Stimulated activated CD4-positive, alpha-beta T cell treated with anti-CD3 and anti-CD28 coated beads, Interleukin-2, amount 100 ng/mL, for 48 hours (primary cell): ENCODE data around the gene RANBP10.

Experiments
- DNase-seq, 2 donors: peaks; one replicate each; pipeline ENCODE4 v3.0.0-alpha.2; 2020

Gene RANBP10

DNA sequence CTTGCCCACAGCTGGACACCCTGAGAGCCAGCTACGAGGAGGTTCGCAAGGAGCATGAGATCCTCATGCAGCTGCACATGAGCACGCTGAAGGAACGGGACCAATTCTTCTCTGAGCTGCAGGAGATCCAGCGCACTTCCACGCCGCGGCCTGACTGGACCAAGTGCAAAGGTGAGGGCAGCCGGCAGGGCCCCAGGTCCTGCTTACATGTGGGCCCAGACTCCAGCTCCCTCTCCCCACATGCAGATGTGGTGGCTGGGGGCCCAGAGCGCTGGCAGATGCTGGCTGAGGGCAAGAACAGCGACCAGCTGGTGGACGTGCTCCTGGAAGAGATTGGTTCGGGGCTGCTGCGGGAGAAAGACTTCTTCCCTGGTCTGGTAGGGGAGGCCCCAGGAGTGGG, 19.5 kb upstream of the RANBP10 start:
- no peak for DNase-seq

DNA sequence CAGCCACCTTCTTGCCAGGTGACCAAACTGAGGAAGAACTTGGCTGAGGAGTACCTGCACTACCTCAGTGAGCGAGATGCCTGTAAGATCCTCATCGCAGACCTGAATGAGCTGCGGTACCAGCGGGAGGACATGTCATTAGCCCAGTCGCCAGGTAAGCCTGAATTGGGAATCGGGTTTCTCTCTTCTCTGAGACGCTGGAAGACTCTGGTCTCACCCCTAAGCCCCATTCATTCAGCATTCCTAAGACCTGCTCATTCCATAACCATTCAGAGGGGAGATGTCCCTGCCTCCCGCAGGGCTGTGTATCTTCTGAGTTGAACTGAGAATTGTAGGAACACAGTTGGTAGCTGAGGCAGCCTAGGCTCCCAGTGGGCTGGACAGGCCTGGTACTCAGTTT, 18.8 kb upstream of the RANBP10 start:
- no peak for DNase-seq

DNA sequence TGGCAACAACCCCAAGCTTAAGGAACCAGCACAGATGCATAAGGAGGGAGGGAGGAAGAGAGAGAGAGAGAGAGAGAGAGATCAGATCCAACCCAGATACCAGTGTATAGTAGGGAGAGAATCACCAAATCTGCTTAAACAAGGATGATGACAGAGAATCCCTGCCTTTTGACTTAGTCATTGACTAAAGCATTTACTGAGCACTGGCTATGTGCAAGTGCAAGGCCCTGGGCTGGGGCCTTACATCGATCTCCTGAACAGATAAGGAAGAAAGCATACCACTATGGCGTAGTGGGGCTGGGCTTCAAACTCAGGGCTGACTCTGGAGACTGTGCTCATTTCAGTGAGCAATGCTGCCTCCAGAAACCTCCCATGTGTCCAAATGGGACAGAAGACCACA, 16.2 kb upstream of the RANBP10 start:
- no peak for DNase-seq

DNA sequence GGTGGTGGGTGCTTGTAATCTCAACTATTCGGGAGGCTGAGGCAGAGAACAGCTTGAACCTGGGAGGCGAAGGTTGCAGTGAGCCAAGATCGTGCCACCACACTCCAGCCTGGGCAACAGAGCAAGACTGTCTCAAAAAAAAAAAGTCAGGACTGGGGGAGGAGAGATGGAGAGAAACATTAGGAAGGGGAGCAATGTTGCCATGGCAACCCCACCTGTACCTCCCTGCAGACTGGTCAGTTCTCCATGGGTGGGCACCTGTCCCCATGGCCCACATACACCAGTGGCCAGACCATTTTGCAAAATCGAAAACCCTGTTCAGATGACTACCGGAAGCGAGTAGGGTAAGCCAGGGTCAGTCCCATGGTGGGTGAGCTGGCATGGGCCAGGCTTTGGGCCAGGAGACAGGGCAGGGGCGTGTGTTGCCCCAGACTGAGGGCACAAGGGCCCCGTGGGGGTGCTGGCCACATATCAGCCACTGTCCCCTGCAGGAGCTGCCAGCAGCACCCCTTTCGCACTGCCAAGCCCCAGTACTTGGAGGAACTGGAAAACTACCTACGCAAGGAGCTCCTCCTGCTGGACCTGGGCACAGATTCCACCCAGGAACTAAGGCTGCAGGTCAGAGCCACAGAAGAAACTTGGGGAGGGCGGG, 14.4 kb upstream of the RANBP10 start:
- DNase-seq = no peak

DNA sequence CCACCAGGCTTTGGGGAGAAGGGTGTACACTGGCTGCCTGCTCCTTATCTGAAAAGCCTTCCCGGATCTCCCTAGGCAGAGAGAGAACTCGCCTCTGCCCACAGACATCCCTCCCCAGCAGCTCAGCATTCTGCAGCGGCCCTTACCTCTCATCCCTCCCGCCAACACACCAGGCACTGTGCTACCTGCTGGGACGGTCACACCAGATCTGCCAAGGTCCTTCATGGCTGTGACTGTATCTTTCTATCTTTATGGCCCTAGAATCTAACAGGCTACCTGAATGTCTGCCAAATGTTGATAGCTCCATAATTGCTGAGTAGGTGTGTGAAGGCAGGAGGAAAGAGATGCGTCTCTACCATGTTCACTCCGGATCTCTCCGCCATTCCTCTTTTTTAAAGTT, 8.2 kb upstream of the RANBP10 start:
- DNase-seq = no peak

DNA sequence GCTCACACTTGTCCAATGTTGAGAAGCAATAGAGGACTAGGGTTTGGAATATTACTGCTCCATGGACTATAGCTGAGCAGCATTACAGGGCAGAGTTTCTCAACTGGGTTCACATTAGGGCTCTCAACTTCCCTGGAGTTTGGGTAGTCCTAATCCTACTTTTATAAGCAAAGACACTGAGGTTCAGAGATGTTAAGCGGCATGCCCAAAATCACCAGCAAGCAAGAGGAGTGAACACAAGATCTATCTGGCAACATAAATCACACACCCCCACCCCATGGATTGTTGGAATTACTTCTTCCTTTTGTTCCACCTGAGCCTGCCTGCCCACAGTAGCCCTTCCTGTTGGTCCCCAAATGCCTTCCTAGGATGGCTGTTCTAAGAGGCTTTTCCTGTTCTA, 5.5 kb upstream of the RANBP10 start:
- no peak for DNase-seq

DNA sequence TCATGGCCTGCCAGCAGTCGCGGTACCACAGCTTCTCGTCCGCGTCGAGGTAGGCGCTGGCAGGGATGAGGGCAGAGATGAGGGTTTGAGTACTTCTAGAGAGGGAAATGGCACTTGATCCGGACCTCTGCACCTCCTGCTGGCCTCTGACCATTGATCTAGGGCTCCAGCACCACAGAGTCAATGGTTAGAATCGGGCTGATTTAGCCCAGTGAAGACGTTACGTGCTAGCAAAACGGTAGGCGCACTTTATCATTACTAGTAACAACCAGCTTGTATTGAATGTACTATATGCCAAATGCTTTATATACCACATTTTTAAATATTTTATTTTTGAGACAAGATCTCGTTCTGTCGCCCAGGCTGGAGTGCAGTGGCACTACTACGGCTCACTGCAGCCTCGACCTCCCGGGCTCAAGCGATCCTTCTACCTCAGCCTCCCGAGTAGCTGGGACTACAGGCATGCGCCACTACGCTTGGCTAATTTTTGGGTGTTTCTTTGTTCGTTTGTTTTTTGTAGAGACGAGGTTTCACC, 855 bp upstream of the RANBP10 start:
- DNase-seq = no peak

DNA sequence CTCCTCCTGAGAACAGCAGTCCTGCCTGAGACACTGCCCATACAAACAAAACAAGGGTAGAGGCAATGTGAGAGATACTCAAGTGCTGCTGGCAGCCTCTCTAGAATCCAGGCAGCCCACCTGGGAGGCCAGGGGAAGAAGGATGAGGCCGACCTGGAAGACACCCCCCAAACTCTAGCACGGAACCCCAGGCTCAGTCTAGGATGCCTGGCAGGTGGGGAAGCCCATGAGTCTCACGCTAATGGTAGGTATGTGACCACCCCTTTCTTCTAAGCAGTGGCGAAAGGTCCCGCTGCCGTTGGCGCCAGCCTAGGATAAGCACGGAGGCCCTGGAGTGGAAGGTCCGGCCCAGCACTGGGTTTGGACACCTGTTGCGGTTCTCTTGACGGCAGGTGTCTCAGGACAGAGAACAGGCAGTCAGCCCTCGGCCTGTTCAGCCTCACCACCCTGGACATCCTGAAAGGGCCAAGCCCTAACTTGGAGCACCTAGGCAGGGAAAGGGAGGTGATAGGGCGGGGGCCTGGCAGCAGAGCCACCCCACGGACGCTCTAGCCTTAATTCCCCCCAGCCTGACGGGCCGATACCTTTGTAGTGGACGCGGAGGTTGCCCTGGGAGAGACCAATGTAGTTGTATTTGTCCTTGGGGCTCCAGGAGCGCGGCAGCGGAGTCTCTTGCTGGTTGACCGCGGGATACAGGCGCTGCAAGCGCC, 487 bp downstream of the RANBP10 start:
- DNase-seq = no peak

DNA sequence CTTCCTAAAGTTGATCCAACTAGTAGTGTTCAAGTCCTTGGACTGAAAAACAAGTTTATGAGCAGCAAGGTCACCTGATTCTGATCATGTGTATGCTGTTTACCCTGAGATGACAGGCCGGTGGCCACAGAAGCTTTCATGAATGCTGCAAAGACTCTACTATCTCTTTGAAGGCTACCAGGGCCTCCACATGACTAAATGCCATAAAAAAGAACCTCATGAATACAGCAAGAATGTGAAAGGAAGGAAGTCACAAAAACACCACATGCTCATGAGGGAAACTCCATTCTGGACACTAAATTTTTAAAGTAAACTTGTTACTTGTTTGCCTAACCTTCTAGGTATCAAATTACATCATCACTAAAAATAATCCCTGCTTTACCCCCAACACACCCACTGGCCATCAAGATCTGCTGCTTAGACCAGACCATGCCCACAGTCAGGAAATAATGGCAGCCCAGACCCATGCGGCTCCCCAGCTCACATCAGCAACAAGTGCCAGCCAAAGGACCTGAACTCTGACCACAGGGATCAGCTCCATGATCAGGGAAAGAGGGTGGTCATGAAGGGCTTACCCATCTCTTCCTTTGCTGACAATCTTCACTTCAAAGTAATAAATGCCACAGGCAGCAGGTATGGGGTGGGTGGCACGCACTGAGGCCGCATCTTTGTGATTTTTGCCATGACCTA, 1.4 kb downstream of the RANBP10 start:
- DNase-seq = no peak

DNA sequence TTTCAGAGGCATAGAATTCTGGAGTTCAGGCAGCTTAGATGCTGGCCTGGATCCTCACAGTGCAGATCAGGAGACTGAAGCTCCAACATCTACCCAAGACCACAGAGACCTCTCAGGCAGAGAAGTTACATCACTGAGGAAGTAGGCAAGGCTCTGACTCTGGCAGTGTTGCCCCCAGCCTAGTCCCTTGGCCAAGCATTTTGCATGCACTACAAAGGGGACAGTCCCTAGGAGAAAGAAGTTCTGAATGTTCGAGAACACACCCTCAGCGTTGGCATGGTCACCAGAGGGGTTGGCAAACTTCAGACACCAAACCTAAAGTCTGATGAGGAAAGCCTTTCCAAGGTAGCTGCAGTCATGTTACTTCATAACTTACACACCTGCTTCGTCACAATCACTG, 2.5 kb downstream of the RANBP10 start:
- DNase-seq = no peak

DNA sequence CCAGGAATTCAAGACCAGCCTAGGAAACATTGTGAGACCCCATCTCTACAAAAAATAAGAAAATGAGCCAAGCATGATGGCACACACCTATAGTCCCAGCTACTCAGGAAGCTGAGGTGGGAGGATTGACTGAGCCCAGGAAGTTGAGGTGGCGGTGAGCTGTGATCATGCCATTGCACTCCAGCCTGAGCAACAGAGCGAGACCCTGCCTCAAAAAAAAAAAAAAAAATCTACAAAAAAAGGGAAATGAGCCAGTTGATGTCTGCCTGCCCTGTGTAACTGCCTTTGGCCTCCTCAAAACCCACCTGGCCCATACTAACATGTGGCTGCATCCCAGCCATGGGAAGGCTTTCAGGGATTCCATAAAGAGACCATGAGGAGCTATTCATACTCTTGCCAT, 4.5 kb downstream of the RANBP10 start:
- no peak for DNase-seq

DNA sequence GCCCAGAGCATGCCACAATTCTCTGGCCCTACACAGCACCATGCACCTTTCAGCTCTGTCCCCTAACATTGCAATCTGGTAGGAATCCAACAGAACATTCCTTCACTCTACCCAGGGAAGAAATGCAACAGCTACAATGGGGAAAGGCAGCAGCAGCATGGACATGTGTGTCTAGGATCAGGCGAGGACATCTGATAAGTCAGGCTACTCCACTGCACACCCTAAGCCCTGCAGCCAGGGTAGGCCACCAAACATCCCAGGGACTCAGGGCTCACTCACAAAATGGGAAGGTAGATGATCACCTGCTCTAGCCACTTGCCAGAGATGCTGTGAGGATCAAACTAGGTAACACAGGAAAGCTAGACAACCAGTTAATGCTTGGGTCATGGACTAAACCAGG, 5.1 kb downstream of the RANBP10 start:
- no peak for DNase-seq

DNA sequence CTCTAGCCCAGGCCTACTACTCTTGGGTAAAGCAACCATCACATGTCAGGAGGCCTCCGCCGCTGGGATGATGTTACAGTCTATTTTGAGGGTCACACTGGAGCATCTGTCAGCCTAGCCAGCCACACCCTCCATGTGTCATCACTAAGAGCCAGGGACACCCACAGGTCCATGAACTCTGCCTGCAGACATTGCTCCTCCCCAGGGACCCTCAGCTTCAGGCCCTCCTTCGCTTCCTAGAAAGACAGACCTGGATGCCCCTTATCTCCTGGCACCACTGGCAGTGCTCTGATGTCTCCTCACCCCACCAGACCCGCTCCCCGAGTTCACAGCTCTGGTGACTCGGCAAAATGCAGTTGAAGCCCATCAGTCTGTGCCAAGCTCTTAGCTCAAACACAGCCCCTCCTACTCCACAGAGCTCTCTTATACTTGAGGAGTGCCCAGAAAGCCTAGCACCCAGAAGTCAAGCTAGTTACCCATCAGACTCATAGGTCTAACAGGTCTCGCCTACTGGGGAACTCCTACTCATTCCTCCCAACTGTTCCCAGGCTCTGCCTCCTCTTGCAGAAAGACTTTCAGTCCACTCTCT, 5.9 kb downstream of the RANBP10 start:
- DNase-seq = no peak

DNA sequence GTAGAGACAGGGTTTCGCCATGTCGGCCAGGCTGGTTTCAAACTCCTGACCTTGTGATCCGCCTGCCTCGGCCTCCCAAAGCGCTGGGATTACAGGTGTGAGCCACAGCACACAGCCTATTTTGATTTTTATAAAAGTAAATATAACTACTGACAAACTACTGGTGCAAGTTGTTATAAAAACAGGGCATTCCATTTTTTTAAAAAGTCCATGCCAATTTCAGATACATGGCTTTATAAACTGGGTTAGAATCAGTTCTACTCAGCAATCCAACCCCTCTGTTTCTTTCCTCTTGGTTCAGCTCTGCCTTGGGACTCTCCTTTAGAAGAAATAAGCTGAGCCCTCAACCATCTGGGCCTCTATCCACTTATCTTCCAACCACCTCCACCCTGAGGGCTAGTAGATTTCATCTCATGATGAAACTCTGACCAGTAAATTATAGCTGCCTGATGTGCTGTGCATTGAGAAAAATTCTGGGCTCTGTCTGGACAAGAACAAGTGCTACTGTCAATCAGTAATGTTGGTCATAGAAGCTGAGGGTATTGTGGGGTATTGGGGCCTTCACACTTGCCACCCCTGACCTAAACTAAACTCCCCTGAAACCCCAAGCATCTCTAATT, 10.2 kb downstream of the RANBP10 start:
- DNase-seq = no peak

DNA sequence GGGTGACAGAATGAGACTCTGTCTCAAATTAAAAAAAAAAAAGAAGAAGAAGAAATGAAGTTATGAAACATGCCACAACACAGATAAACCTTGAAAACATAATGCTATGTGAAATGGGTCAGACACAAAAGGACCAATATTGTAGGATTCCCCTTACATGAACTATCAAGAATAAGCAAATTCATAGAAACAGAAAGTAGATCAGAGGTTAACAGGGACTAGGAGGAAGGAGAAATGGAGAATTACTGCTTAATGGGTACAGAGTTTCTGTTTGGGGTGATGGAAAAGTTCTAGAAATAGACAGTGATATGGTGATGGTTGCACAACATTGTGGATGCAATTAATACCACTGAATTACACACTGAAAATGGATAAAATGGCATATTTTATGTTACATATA, 16.3 kb downstream of the RANBP10 start:
- no peak for DNase-seq

DNA sequence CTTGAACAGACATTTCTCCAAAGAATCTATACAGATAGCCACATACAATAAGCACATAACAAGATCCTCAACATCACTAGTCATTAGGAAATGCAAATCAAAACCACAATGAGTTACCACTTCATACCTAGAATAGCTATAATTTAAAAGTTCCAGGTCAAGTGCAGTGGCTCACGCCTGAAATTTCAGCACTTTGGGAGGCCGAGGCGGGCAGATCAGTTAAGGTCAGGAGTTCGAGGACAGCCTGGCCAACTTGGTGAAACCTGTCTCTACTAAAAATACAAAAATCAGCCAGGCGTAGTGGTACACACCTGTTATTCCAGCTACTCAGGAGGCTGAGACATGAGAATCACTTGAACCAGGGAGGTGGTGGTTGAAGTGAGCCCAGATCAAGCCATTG, 19.9 kb downstream of the RANBP10 start:
- no peak for DNase-seq

DNA sequence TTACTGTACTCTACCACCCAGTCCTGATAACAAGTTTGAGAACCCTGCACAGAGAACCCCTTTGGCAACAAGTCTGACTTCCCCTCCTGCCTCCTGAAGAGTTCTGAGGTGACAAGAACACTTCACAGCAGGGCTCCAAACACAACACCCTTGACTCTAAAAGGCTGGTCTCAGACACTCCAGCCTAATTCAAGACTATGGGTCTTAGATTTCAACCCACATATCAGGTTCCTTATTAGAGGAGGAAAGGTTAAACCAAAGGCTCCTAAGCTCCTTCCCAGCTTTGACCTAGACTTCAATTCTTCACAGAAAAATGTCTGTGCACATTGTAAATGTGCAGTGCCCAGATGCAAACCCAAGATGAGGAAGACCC, 23.0 kb downstream of the RANBP10 start:
- DNase-seq = no peak

DNA sequence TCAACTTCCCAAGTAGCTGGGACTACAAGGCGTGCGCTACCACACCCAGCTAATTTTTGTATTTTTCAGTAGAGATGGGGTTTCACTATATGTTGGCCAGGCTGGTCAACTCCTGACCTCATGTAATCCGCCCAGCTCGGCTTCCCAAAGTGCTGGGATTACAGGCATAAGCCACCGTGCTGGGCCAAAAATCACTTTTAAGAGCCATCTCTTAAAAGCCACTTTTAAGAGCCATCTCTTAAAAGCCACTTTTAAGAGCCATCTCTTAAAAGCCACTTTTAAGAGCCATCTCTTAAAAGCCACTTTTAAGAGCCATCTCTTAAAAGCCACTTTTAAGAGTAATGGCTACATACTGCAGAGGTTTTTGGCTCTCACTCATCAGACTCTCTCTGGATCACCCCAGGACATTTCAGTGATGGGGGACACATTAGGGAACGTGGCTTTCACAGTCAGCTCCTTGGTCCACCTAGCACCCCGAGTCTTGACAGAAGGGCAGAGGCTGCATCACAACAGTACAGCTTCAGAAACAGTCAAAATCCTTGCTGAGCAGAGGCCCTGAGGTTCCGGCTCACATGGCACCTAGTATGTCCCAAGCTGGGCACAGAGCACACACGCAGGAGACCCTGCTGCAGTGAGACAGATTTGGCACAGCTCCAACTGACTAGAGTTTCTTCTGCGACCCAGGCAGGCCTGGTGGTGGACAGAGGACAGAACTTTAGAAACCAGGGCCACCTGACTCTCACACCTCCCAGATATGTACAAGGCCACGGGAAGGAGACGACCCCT, 23.6 kb downstream of the RANBP10 start:
- DNase-seq = no peak

DNA sequence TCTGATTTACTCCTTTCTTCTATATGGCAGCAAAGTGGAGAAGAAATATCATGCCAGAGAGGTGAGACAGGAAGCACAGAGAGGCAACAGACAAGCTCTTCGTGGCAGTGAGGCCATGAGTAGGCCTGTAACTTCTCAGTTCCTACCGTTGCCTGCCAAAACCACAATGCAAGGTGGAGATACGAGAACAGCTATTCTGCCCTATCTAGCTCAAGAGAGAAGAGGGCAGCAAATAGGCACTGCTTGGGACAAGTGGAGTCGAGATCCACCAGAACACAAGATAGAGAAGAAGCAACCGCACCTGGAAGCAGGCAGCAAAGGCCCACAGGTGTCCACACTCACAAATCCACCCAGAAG, 24.8 kb downstream of the RANBP10 start:
- DNase-seq = no peak

DNA sequence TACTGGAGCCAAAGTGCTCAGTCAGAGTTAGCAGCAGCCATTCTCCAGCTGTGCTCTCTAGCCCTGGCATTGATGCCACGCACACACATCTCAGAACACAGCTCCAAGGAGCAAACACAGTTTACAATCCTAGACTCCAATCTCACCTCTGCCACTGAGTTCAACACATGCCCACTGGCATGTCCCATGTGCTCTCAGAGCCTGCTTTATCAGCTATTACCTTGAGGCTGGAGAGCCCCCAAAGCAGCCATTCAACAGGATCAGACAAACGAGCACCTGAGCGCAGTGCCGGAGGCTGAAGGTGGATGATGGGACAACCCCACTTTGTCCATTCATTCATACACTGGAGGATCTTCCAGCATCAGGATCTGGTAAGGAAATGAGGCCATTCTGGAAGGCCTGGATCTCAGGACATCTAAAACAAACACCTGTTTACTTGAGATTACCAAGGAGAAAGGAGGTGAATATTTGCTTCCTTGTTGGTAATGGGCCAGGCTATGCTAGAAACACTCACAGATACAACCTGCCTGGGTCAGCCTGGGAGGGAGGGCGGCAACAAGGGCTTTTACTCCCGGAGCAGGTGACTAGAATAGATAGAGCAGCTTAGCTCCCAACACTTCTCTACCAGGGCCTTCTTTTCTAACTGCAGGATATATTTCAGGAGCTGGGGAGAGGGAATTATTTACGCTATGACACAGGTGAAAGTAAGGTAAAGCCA, 25.4 kb downstream of the RANBP10 start:
- no peak for DNase-seq

DNA sequence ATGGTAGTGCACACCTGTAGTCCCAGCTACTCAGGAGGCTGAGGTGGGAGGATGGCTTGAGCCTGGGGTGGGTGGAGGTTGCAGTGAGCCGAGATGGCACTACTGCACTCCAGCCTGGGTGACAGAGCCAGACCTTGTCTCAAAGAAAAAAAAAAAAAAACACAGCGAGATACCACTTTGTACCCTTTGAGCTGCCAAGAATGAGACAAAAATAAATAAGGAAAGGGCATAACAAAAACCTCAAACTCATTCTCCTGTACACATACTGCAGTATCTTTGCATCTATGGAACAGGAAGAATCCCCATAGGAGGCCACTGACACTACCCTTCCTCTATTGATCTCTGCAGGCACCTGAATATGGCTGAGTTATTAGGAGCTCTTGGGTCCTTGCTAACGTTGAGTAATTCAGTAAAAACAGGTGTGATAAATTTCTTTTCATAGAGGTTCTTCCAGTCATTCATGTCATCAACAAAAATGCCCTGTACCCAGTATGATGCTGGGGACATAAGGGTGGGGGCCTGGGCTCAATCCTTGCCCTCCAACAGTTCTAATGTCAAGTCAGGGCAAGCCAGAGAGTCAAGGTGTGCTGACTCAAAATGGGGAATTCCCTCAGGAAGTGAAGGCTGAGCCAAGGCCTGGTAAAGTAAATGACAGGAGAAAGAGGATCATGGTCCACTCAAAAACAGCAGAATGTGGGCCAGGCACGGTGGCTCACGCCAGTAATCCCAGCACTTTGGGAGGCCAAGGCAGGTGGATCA, 26.9 kb downstream of the RANBP10 start:
- no peak for DNase-seq
